GM23338 (cell line): ENCODE measurements around the gene SUPT3H. TPM values are rescaled to one million over a fixed set of nuclear protein-coding genes. Genes with fewer than 3 reads are reported as not detected.

ENCODE experiments used
- ATAC-seq: fragments of 200-7000 bp; cut with Tn5 transposase; 3 replicates; pipeline ENCODE4 v1.9.1; 2020
- DNase-seq: peaks from one replicate; pipeline ENCODE4 v3.0.0-alpha.2; 2015; ENCODE audit warnings: low spot score
- H2AFZ ChIP-seq: fragments of 200-600 bp; sonication (generic); 2 replicates; pipeline ENCODE4 v1.8.0; 2016; ENCODE audit warnings: antibody characterized with exemption, mild to moderate bottlenecking, moderate library complexity
- H3F3A ChIP-seq: fragments of 200-600 bp; sonication (generic); replicated peaks from 2 replicates; pipeline ENCODE4 v1.8.0; 2017; ENCODE audit warnings: antibody characterized with exemption, mixed run types, low read depth
- H3K27ac ChIP-seq: fragments of 200-600 bp; sonication (generic); 2 replicates; pipeline ENCODE4 v1.6.1; 2016; ENCODE audit warnings: low read depth
- H3K27me3 ChIP-seq: fragments of 200-600 bp; sonication (generic); 2 replicates; pipeline ENCODE4 v1.8.0; 2016; ENCODE audit warnings: mild to moderate bottlenecking, mixed run types, moderate library complexity; ENCODE audit not compliant: insufficient read depth
- H3K36me3 ChIP-seq: fragments of 200-600 bp; sonication (generic); 2 replicates; pipeline ENCODE4 v1.8.0; 2016; ENCODE audit warnings: mild to moderate bottlenecking; ENCODE audit not compliant: insufficient read depth
- H3K4me1 ChIP-seq: fragments of 200-600 bp; sonication (generic); 2 replicates; pipeline ENCODE4 v1.8.0; 2016; ENCODE audit warnings: mild to moderate bottlenecking, moderate library complexity; ENCODE audit not compliant: insufficient read depth
- H3K4me2 ChIP-seq: fragments of 200-600 bp; sonication (generic); 2 replicates; pipeline ENCODE4 v1.7.1; 2017; ENCODE audit warnings: mixed run types
- H3K4me3 ChIP-seq: fragments of 200-600 bp; sonication (generic); 2 replicates; pipeline ENCODE4 v1.6.1; 2016; ENCODE audit warnings: mixed run types
- H3K79me2 ChIP-seq: fragments of 200-600 bp; sonication (generic); replicated peaks from 2 replicates; pipeline ENCODE4 v1.8.0; 2017; ENCODE audit warnings: mild to moderate bottlenecking; ENCODE audit not compliant: insufficient read depth
- H3K9me2 ChIP-seq: fragments of 200-600 bp; sonication (generic); 2 replicates; pipeline ENCODE4 v1.8.0; 2017; ENCODE audit not compliant: insufficient read depth
- H4K20me1 ChIP-seq: fragments of 200-600 bp; sonication (generic); replicated peaks from 2 replicates; pipeline ENCODE4 v1.8.0; 2017; ENCODE audit warnings: mild to moderate bottlenecking; ENCODE audit not compliant: insufficient read depth
- H3K27ac Mint-ChIP-seq: 2 replicates; pipeline ENCODE4 v1.8.0; 2020; ENCODE audit warnings: inconsistent platforms, mild to moderate bottlenecking, moderate library complexity, mixed read lengths
- H3K27me3 Mint-ChIP-seq: 3 replicates; pipeline ENCODE4 v1.8.0; 2022; ENCODE audit warnings: low read depth, mild to moderate bottlenecking, moderate library complexity, mixed read lengths, inconsistent platforms; ENCODE audit not compliant: insufficient read depth, poor library complexity
- H3K36me3 Mint-ChIP-seq: 3 replicates; pipeline ENCODE4 v1.8.0; 2021; ENCODE audit warnings: low read depth, mild to moderate bottlenecking, inconsistent platforms, moderate library complexity, mixed read lengths
- H3K4me1 Mint-ChIP-seq: 3 replicates; pipeline ENCODE4 v1.8.0; 2020; ENCODE audit warnings: mild to moderate bottlenecking, inconsistent platforms, mixed read lengths
- H3K4me3 Mint-ChIP-seq: 3 replicates; pipeline ENCODE4 v1.8.0; 2021; ENCODE audit warnings: moderate library complexity, mild to moderate bottlenecking, inconsistent platforms, mixed read lengths
- H3K9me3 Mint-ChIP-seq: 3 replicates; pipeline ENCODE4 v1.8.0; 2020; ENCODE audit warnings: moderate library complexity, mild to moderate bottlenecking, inconsistent platforms, mixed read lengths
- CREB1 ChIP-seq: fragments of 250-450 bp; sonication (Bioruptor Pico); IDR thresholded peaks from 2 replicates; pipeline ENCODE4 v1.5.0; 2020; ENCODE audit warnings: low read depth, mild to moderate bottlenecking, moderate library complexity
- CTCF ChIP-seq, 2 experiments: fragments of 200-600 bp in 1 of 2; sonication (generic) in 1 of 2; conservative IDR thresholded peaks; 2 replicates each; pipeline versions ENCODE4 v1.5.1 to v1.6.1; 2016 to 2017; ENCODE audit warnings: antibody characterized with exemption in 2 of 2, low read depth in 2 of 2, mild to moderate bottlenecking in 2 of 2, moderate library complexity in 1 of 2
- EZH2 ChIP-seq: fragments of 200-600 bp; sonication (generic); IDR thresholded peaks from one replicate; pipeline ENCODE4 v1.8.0; 2017; ENCODE audit warnings: antibody characterized with exemption, mild to moderate bottlenecking, low read depth; ENCODE audit not compliant: unreplicated experiment
- EZH2phosphoT487 ChIP-seq: fragments of 200-600 bp; sonication (generic); IDR thresholded peaks from one replicate; pipeline ENCODE4 v1.8.1; 2018; ENCODE audit warnings: antibody characterized with exemption; ENCODE audit not compliant: unreplicated experiment
- JUNB ChIP-seq: IDR thresholded peaks from one replicate; pipeline ENCODE4 v1.6.1; 2016; ENCODE audit warnings: antibody characterized with exemption; ENCODE audit not compliant: unreplicated experiment
- NANOG ChIP-seq: IDR thresholded peaks from 2 replicates; pipeline ENCODE4 v1.6.1; 2016; ENCODE audit warnings: antibody characterized with exemption, borderline replicate concordance
- POLR2AphosphoS5 ChIP-seq: IDR thresholded peaks from 2 replicates; pipeline ENCODE4 v1.6.1; 2016; ENCODE audit warnings: antibody characterized with exemption, low read depth
- REST ChIP-seq: IDR thresholded peaks from one replicate; pipeline ENCODE4 v1.6.1; 2018; ENCODE audit warnings: antibody characterized with exemption; ENCODE audit not compliant: unreplicated experiment
- STAT1 ChIP-seq: IDR thresholded peaks from one replicate; pipeline ENCODE4 v1.6.1; 2016; ENCODE audit warnings: antibody characterized with exemption; ENCODE audit not compliant: unreplicated experiment
- ZNF114 ChIP-seq: fragments of 250-450 bp; sonication (Bioruptor Pico); IDR thresholded peaks from 2 replicates; pipeline ENCODE4 v1.5.0; 2020; ENCODE audit warnings: mild to moderate bottlenecking, moderate library complexity
- ZNF331 ChIP-seq: fragments of 250-450 bp; sonication (Bioruptor Pico); IDR thresholded peaks from 2 replicates; pipeline ENCODE4 v1.5.0; 2020; ENCODE audit warnings: low read depth, mild to moderate bottlenecking, moderate library complexity
- polyA plus RNA-seq: library from polyadenylated mRNA; unstranded; fragments of >200 nt; fragmentation: Nextera tagmentation; extraction: Ambion mirVana; gene quantifications from 2 replicates; pipeline ENCODE4 v1.2.1, GENCODE V29; 2016
- total RNA-seq: library from RNA; depleted of rRNA; stranded (reverse); fragments of >200 nt; shearing (Covaris generic); gene quantifications from 2 replicates; pipeline ENCODE4 v1.2.3, GENCODE V29; 2014
- TF ChIP-seq, protein P1 (sequence below): fragments of 250-450 bp; sonication (Bioruptor Pico); IDR thresholded peaks from 2 replicates; pipeline ENCODE4 v1.5.0; 2020; ENCODE audit warnings: mild to moderate bottlenecking, moderate library complexity
- TF ChIP-seq, protein P2 (sequence below): IDR thresholded peaks from 2 replicates; pipeline ENCODE4 v1.6.1; 2016; ENCODE audit warnings: antibody characterized with exemption

Gene SUPT3H
- total and polyA plus RNA-seq, 2 experiments from 2014 or later: 11.4 to 30.1 TPM

DNA sequence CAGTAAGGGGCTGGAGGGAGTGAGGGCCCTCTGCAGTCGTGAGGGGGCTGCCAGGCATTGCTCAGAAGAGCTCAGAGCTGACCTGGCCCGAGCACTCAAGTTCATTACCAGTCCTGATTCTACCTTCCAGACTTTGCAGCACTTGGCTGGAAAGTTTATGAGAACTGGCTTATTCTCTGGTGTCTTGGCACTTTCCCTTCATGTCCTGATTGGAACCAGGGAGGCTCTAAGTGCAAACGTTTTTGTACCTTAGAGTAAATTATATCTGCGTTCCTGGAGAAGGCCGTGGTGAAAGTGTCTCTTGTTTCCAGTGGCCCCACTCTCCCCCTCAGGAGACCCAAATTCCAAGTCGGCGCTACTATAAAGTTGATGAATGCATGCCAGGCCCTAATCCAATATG, 587.9 kb downstream of the SUPT3H start:
- Histone ChIP-seq H3K27ac (no peak overlapping the region), H3K4me1 (no peaks in the 10 kb centered on the region), H3K4me2 (no peak overlapping the region), H2AFZ (no peak overlapping the region), H3F3A (no peaks in the 10 kb centered on the region), H3K27me3 (no peaks in the 10 kb centered on the region), H3K4me3 (no peak overlapping the region), H3K36me3 (no peaks in the 10 kb centered on the region), H4K20me1 (no peaks in the 10 kb centered on the region), H3K79me2 (no peaks in the 10 kb centered on the region), H3K9me2 (0 out of 2 replicates have a peak, but pooled peaks cover 3% of the 10 kb centered on the region)
- no peak for ATAC-seq
- no peak for TF ChIP-seq POLR2AphosphoS5
- TF ChIP-seq, protein P1, sequence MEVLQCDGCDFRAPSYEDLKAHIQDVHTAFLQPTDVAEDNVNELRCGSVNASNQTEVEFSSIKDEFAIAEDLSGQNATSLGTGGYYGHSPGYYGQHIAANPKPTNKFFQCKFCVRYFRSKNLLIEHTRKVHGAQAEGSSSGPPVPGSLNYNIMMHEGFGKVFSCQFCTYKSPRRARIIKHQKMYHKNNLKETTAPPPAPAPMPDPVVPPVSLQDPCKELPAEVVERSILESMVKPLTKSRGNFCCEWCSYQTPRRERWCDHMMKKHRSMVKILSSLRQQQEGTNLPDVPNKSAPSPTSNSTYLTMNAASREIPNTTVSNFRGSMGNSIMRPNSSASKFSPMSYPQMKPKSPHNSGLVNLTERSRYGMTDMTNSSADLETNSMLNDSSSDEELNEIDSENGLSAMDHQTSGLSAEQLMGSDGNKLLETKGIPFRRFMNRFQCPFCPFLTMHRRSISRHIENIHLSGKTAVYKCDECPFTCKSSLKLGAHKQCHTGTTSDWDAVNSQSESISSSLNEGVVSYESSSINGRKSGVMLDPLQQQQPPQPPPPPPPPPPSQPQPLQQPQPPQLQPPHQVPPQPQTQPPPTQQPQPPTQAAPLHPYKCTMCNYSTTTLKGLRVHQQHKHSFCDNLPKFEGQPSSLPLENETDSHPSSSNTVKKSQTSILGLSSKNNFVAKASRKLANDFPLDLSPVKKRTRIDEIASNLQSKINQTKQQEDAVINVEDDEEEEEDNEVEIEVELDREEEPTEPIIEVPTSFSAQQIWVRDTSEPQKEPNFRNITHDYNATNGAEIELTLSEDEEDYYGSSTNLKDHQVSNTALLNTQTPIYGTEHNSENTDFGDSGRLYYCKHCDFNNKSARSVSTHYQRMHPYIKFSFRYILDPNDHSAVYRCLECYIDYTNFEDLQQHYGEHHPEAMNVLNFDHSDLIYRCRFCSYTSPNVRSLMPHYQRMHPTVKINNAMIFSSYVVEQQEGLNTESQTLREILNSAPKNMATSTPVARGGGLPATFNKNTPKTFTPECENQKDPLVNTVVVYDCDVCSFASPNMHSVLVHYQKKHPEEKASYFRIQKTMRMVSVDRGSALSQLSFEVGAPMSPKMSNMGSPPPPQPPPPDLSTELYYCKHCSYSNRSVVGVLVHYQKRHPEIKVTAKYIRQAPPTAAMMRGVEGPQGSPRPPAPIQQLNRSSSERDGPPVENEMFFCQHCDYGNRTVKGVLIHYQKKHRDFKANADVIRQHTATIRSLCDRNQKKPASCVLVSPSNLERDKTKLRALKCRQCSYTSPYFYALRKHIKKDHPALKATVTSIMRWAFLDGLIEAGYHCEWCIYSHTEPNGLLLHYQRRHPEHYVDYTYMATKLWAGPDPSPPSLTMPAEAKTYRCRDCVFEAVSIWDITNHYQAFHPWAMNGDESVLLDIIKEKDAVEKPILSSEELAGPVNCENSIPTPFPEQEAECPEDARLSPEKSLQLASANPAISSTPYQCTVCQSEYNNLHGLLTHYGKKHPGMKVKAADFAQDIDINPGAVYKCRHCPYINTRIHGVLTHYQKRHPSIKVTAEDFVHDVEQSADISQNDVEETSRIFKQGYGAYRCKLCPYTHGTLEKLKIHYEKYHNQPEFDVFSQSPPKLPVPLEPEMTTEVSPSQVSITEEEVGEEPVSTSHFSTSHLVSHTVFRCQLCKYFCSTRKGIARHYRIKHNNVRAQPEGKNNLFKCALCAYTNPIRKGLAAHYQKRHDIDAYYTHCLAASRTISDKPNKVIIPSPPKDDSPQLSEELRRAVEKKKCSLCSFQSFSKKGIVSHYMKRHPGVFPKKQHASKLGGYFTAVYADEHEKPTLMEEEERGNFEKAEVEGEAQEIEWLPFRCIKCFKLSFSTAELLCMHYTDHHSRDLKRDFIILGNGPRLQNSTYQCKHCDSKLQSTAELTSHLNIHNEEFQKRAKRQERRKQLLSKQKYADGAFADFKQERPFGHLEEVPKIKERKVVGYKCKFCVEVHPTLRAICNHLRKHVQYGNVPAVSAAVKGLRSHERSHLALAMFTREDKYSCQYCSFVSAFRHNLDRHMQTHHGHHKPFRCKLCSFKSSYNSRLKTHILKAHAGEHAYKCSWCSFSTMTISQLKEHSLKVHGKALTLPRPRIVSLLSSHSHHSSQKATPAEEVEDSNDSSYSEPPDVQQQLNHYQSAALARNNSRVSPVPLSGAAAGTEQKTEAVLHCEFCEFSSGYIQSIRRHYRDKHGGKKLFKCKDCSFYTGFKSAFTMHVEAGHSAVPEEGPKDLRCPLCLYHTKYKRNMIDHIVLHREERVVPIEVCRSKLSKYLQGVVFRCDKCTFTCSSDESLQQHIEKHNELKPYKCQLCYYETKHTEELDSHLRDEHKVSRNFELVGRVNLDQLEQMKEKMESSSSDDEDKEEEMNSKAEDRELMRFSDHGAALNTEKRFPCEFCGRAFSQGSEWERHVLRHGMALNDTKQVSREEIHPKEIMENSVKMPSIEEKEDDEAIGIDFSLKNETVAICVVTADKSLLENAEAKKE (CRISPR knock-in tag): no peak
- TF ChIP-seq ZNF331 (CRISPR knock-in tag): no peak
- no peak for TF ChIP-seq EZH2
- TF ChIP-seq CREB1: no peak
- no peak for TF ChIP-seq NANOG
- TF ChIP-seq CTCF (conservative IDR thresholded peaks at IDR 0.05; ENCODE audit: low read depth in 2 of 2): no peak
- no peak for TF ChIP-seq REST
- no peak for TF ChIP-seq ZNF114 (CRISPR knock-in tag)
- TF ChIP-seq JUNB: no peak
- TF ChIP-seq, protein P2, sequence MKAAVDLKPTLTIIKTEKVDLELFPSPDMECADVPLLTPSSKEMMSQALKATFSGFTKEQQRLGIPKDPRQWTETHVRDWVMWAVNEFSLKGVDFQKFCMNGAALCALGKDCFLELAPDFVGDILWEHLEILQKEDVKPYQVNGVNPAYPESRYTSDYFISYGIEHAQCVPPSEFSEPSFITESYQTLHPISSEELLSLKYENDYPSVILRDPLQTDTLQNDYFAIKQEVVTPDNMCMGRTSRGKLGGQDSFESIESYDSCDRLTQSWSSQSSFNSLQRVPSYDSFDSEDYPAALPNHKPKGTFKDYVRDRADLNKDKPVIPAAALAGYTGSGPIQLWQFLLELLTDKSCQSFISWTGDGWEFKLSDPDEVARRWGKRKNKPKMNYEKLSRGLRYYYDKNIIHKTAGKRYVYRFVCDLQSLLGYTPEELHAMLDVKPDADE: no peak
- TF ChIP-seq STAT1: no peak
- TF ChIP-seq EZH2phosphoT487: no peak
- DNase-seq: no peak
- Mint-ChIP-seq H3K4me1 (no peaks in the 10 kb centered on the region), H3K4me3 (no peak overlapping the region), H3K27ac (no peak overlapping the region), H3K36me3 (no peaks in the 10 kb centered on the region; the same call in 2 of the 3 replicates), H3K9me3 (no peaks in the 10 kb centered on the region; the same call in 2 of the 3 replicates), H3K27me3 (peaks cover 3% of the 10 kb centered on the region)
